ENCODE data around the gene WASF2. TPM values are rescaled to one million over a fixed set of nuclear protein-coding genes. Genes with fewer than 3 reads are reported as not detected.

The WASF2 gene
- total RNA-seq, 1 donor from 2014 or later, result 58.9 TPM

GRCh38 chr1:27366411-27367159 is 123.4 kb downstream of the WASF2 start, which contains the start of gene MAP3K6:
Gene MAP3K6 (minus strand): TSS chr1:27366961. CDS start chr1:27366597, 364 bp downstream.
- DNase-seq (ENCODE audit: extremely low spot score in 2 of 2), result peak in 1 of 2 donors; percentile 97
- Histone ChIP-seq H3K27me3 (no peaks in the 10 kb centered on the region), H3K4me1 (peaks cover 51% of the 10 kb centered on the region), H3K36me3 (peaks cover 0 to 29% of the 10 kb centered on the region in 2 donors), H3K27ac (peak within 1 kb of the TSS; percentile 99), H3K9me3 (no peaks in the 10 kb centered on the region), H3K4me3 (peak within 1 kb of the TSS; percentile 75 to 97)
- intact Hi-C loops (cut with DNase I), result no loop called here
- TF ChIP-seq CTCF (IDR thresholded peaks at IDR 0.05) (no peak), POLR2A (IDR thresholded peaks at IDR 0.05) (peak; percentile 35 to 92), POLR2AphosphoS5 (IDR thresholded peaks at IDR 0.05; ENCODE audit: insufficient read depth in 1 of 2, low read depth in 1 of 2) (peak; percentile 91 to 98)

- intact Hi-C loops (cut with DNase I), result no loop called here
- DNase-seq (ENCODE audit: extremely low spot score in 2 of 2), result no peak
Measured at GRCh38 chr1:27366113-27366410, 123.9 kb downstream of the WASF2 start.

GRCh38 chr1:27365372-27366112 is 124.4 kb downstream of the WASF2 start:
- H3K36me3 ChIP-seq, result peaks cover 0 to 38% of the 10 kb centered on the region in 2 donors
- intact Hi-C loops (cut with DNase I), result no loop called here
- peaks cover 51% of the 10 kb centered on the region for H3K4me1 ChIP-seq
- DNase-seq (ENCODE audit: extremely low spot score in 2 of 2), result peak in 1 of 2 donors; percentile 97
- H3K27me3 ChIP-seq, result no peaks in the 10 kb centered on the region
- TF ChIP-seq CTCF (IDR thresholded peaks at IDR 0.05) (no peak), POLR2AphosphoS5 (IDR thresholded peaks at IDR 0.05; ENCODE audit: insufficient read depth in 1 of 2, low read depth in 1 of 2) (peak; percentile 18 to 76), POLR2A (IDR thresholded peaks at IDR 0.05) (peak in 1 of 2 donors; percentile 70)
- H3K9me3 ChIP-seq, result no peaks in the 10 kb centered on the region
- peak overlapping the region; percentile 99 for H3K27ac ChIP-seq
- H3K4me3 ChIP-seq, result peak overlapping the region; percentile 75 to 97

More at GRCh38 chr1:27366113-27366410, 123.9 kb downstream of the WASF2 start:
- Histone ChIP-seq H3K27me3 (no peaks in the 10 kb centered on the region), H3K27ac (peak overlapping the region; percentile 99), H3K9me3 (no peaks in the 10 kb centered on the region), H3K36me3 (peaks cover 0 to 34% of the 10 kb centered on the region in 2 donors), H3K4me3 (peak overlapping the region; percentile 75 to 97), H3K4me1 (peaks cover 51% of the 10 kb centered on the region)
- TF ChIP-seq POLR2AphosphoS5 (IDR thresholded peaks at IDR 0.05; ENCODE audit: insufficient read depth in 1 of 2, low read depth in 1 of 2) (no peak), CTCF (IDR thresholded peaks at IDR 0.05) (no peak), POLR2A (IDR thresholded peaks at IDR 0.05) (no peak)

- Histone ChIP-seq H3K4me1 (peaks cover 51% of the 10 kb centered on the region), H3K9me3 (no peaks in the 10 kb centered on the region), H3K4me3 (peak overlapping the region; percentile 75 to 97), H3K36me3 (peaks cover 0 to 45% of the 10 kb centered on the region in 2 donors), H3K27me3 (no peaks in the 10 kb centered on the region), H3K27ac (peak overlapping the region; percentile 99)
- intact Hi-C loops (cut with DNase I), result no loop called here
- TF ChIP-seq POLR2A (IDR thresholded peaks at IDR 0.05) (no peak), CTCF (IDR thresholded peaks at IDR 0.05) (no peak), POLR2AphosphoS5 (IDR thresholded peaks at IDR 0.05; ENCODE audit: insufficient read depth in 1 of 2, low read depth in 1 of 2) (no peak)
- no peak for DNase-seq (ENCODE audit: extremely low spot score in 2 of 2)
Measured at GRCh38 chr1:27364696-27365371, 125.1 kb downstream of the WASF2 start.

All from vagina (tissue), 2 donors.